NB4 (cell line): ENCODE results near the gene RPTN.

Experiments
- POLR2A ChIP-seq: IDR thresholded peaks from 2 replicates; pipeline ENCODE4 v1.6.1; 2011; ENCODE audit warnings: mild to moderate bottlenecking; ENCODE audit not compliant: insufficient read length; ENCODE audit errors: extremely low read depth
- TF ChIP-seq, protein P1 (sequence below): IDR thresholded peaks from one replicate; pipeline ENCODE4 v1.5.1; 2012; ENCODE audit warnings: low read depth, low read length

DNA sequence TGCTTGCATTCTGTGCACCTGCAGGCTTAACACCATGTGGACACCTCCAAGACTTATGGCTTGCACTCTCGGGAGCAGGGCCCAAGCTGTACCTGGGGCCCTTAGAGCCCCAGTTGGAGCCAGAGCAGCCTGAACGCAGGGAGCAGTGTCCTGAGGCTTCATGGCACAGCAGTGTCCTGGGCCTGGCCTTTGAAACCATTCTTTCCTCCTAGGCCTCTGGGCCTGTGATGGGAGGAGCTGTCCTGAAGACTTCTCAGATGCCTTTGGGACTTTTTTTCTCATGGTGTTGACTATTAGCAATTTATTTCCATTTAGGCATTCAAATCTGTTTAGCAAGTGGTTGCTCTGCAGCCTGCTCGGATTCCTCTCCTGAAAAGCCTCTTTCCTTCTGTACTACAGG, 11.0 kb downstream of the RPTN start:
- TF ChIP-seq, protein P1, sequence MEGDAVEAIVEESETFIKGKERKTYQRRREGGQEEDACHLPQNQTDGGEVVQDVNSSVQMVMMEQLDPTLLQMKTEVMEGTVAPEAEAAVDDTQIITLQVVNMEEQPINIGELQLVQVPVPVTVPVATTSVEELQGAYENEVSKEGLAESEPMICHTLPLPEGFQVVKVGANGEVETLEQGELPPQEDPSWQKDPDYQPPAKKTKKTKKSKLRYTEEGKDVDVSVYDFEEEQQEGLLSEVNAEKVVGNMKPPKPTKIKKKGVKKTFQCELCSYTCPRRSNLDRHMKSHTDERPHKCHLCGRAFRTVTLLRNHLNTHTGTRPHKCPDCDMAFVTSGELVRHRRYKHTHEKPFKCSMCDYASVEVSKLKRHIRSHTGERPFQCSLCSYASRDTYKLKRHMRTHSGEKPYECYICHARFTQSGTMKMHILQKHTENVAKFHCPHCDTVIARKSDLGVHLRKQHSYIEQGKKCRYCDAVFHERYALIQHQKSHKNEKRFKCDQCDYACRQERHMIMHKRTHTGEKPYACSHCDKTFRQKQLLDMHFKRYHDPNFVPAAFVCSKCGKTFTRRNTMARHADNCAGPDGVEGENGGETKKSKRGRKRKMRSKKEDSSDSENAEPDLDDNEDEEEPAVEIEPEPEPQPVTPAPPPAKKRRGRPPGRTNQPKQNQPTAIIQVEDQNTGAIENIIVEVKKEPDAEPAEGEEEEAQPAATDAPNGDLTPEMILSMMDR = no peak
- no peak for TF ChIP-seq POLR2A
